ENCODE measurements around the gene TTC33.

TTC33 gene

DNA sequence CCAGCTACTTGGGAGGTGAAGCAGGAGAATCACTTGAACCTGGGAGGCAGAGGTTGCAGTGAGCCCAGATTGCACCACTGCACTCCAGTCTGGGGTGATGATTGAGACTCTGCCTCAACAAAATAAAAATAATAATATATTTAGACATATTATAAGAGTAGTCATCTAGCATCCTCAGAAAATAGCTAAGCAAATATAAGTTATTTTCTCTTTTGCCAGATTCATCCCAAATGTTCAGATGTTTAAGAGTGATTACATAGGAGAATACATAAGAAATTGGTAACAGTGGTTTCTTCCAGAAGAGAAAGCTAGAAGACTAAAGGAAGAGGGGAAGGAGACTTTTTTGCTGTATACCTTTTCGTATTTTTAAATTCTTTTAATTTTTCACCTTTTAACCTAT, 22.4 kb upstream of the TTC33 start:
- Histone ChIP-seq H3K9me3 (ENCODE audit: insufficient read depth, low read depth, low read length) (no peaks in the 10 kb centered on the region), H2AFZ (ENCODE audit: low read length) (no peak overlapping the region), H3F3A (ENCODE audit: low read depth) (no peaks in the 10 kb centered on the region), H3K27me3 (ENCODE audit: insufficient read depth, low read length, poor library complexity, severe bottlenecking) (no peaks in the 10 kb centered on the region), H4K20me1 (ENCODE audit: insufficient read depth, low read length, poor library complexity, severe bottlenecking) (peaks cover 47% of the 10 kb centered on the region), H3K4me3 (ENCODE audit: low read length, poor library complexity, severe bottlenecking) (no peak overlapping the region), H3K36me3 (ENCODE audit: insufficient read depth, low read length) (peaks cover 37% of the 10 kb centered on the region), H3K9ac (ENCODE audit: low read depth, low read length, poor library complexity, severe bottlenecking) (no peak overlapping the region), H3K9me2 (replicated peaks; ENCODE audit: low read depth, low read length) (no peaks in the 10 kb centered on the region), H3K4me1 (ENCODE audit: insufficient read depth, low read length, poor library complexity, severe bottlenecking) (peaks cover 17% of the 10 kb centered on the region), H3K4me2 (ENCODE audit: low read depth, low read length, poor library complexity, severe bottlenecking) (no peak overlapping the region), H3K79me2 (ENCODE audit: insufficient read depth, low read length) (peaks cover 50% of the 10 kb centered on the region)
- TF ChIP-seq EZH2phosphoT487 (IDR thresholded peaks at IDR 0.05; ENCODE audit: borderline replicate concordance) = no peak
- TF ChIP-seq, protein P1, sequence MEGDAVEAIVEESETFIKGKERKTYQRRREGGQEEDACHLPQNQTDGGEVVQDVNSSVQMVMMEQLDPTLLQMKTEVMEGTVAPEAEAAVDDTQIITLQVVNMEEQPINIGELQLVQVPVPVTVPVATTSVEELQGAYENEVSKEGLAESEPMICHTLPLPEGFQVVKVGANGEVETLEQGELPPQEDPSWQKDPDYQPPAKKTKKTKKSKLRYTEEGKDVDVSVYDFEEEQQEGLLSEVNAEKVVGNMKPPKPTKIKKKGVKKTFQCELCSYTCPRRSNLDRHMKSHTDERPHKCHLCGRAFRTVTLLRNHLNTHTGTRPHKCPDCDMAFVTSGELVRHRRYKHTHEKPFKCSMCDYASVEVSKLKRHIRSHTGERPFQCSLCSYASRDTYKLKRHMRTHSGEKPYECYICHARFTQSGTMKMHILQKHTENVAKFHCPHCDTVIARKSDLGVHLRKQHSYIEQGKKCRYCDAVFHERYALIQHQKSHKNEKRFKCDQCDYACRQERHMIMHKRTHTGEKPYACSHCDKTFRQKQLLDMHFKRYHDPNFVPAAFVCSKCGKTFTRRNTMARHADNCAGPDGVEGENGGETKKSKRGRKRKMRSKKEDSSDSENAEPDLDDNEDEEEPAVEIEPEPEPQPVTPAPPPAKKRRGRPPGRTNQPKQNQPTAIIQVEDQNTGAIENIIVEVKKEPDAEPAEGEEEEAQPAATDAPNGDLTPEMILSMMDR (conservative IDR thresholded peaks at IDR 0.05; ENCODE audit: low read length) = no peak

DNA sequence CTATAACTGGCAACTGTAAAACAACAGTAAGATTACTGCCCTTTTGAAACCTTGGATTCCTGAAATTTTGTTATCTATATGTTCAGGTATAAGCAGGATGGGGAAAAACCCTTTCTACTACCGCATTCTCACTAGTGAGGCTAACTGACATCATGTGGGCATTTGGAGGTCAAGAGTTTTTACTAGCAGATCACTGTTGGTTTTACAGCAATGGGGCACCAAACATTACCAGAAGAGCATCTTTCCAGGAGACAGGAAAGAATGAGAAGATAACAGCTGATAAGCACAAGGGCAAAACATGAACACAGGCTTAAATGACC, 20.9 kb upstream of the TTC33 start:
- Histone ChIP-seq H4K20me1 (ENCODE audit: insufficient read depth, low read length, poor library complexity, severe bottlenecking) (peaks cover 32% of the 10 kb centered on the region), H3K4me3 (ENCODE audit: low read length, poor library complexity, severe bottlenecking) (no peak overlapping the region), H3K36me3 (ENCODE audit: insufficient read depth, low read length) (peaks cover 52% of the 10 kb centered on the region), H3K27me3 (ENCODE audit: insufficient read depth, low read length, poor library complexity, severe bottlenecking) (no peaks in the 10 kb centered on the region), H3K4me2 (ENCODE audit: low read depth, low read length, poor library complexity, severe bottlenecking) (peak overlapping the region; percentile 14), H3F3A (ENCODE audit: low read depth) (no peaks in the 10 kb centered on the region), H3K9me3 (ENCODE audit: insufficient read depth, low read depth, low read length) (no peaks in the 10 kb centered on the region), H3K9me2 (replicated peaks; ENCODE audit: low read depth, low read length) (no peaks in the 10 kb centered on the region), H3K9ac (ENCODE audit: low read depth, low read length, poor library complexity, severe bottlenecking) (no peak overlapping the region), H3K4me1 (ENCODE audit: insufficient read depth, low read length, poor library complexity, severe bottlenecking) (peaks cover 11% of the 10 kb centered on the region), H2AFZ (ENCODE audit: low read length) (no peak overlapping the region), H3K79me2 (ENCODE audit: insufficient read depth, low read length) (peaks cover 35% of the 10 kb centered on the region)
- TF ChIP-seq, protein P1 (conservative IDR thresholded peaks at IDR 0.05; ENCODE audit: low read length) = no peak
- TF ChIP-seq EZH2phosphoT487 (IDR thresholded peaks at IDR 0.05; ENCODE audit: borderline replicate concordance) = no peak

DNA sequence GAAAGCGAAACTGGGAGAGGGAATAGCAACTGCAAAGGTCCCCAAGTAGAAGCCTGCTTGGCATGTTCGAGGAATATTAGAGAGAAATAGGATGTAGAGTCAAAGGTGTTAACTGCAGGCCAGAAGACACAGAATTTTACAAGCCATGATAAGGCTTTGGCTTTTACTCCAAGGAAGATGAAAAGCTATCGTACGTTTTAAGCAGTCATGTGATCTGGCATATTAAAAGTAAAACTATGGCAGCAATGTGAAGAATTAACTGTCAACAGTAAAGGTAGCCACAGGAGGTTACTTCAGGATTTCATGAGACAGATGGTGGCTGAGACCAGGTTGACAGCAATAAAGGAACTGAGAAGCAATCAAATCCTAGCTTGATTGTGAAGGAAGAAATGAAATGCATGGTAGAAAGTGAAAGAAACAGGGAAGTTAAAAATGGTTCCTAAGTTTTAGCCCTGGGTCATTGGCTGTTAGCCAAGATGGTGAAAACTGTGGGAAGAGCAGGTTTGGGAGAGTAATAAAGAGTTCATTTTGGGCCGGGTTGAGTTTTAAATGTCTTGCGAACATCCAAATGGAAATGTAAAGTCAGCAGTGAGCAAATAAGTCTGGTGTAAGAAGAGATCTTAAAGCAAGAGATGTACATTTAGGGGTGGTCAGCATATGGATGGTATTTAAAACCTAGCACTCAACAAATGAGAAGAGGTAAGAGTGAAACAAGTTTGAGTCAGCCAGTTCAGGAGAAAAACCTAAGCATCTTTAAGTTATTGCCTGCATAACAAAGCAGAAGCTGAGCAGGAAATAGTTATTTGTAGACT, 20.3 kb upstream of the TTC33 start:
- peaks cover 57% of the 10 kb centered on the region for H3K36me3 ChIP-seq (ENCODE audit: insufficient read depth, low read length)
- H3K9ac ChIP-seq (ENCODE audit: low read depth, low read length, poor library complexity, severe bottlenecking) = no peak overlapping the region

More for the DNA sequence above, 20.3 kb upstream of the TTC33 start:
- H4K20me1 ChIP-seq (ENCODE audit: insufficient read depth, low read length, poor library complexity, severe bottlenecking) = peaks cover 26% of the 10 kb centered on the region
- H3K9me3 ChIP-seq (ENCODE audit: insufficient read depth, low read depth, low read length) = no peaks in the 10 kb centered on the region
- H3K4me2 ChIP-seq (ENCODE audit: low read depth, low read length, poor library complexity, severe bottlenecking) = peak overlapping the region; percentile 14
- H3K4me3 ChIP-seq (ENCODE audit: low read length, poor library complexity, severe bottlenecking) = no peak overlapping the region
- TF ChIP-seq, protein P1 (conservative IDR thresholded peaks at IDR 0.05; ENCODE audit: low read length) = no peak
- H3K9me2 ChIP-seq (replicated peaks; ENCODE audit: low read depth, low read length) = no peaks in the 10 kb centered on the region
- no peaks in the 10 kb centered on the region for H3F3A ChIP-seq (ENCODE audit: low read depth)
- no peaks in the 10 kb centered on the region for H3K27me3 ChIP-seq (ENCODE audit: insufficient read depth, low read length, poor library complexity, severe bottlenecking)
- H2AFZ ChIP-seq (ENCODE audit: low read length) = no peak overlapping the region
- H3K79me2 ChIP-seq (ENCODE audit: insufficient read depth, low read length) = peaks cover 29% of the 10 kb centered on the region
- peaks cover 11% of the 10 kb centered on the region for H3K4me1 ChIP-seq (ENCODE audit: insufficient read depth, low read length, poor library complexity, severe bottlenecking)
